ENCODE data around the gene RNPEP.

The RNPEP gene

DNA sequence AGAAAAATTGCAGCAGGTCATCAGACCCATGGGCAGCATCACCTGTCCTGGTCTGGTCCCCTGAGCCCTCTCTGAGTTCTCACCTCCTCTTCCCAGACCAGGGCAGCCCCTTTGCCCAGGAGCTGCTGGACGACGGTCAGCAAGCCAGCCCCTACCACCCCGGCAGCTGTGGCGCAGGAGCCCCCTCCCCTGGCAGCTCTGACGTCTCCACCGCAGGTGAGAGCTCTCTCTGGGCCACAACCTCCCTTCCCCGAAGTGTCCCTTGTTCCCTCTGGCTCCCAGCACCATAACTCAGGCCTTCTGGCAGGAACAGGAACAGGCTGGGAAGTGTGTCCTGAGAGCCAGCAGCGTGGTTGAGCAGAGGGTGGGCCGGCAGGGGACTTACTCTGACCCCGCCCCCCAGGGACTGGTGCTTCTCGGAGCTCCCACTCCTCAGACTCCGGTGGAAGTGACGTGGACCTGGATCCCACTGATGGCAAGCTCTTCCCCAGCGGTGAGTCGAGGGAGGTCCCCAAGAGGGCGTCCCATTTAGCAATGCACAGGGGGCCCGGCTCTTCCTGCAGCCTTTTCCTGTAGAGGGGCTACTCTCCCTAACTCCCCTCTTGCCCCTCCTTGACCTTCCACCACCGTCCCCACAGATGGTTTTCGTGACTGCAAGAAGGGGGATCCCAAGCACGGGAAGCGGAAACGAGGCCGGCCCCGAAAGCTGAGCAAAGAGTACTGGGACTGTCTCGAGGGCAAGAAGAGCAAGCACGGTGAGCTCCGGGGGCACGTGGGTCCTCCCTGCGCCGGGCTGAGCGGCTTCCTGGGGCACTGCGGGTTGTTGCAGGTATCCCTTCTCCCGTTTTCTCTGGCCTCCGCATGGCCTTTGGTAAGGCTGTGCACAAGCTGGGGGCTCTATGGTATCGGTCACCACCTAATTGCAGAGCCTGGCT is 30.4 kb downstream of the RNPEP start:
- Histone ChIP-seq H3K4me3 (ENCODE audit: low read depth, low read length) (no peak overlapping the region), H3K4me1 (ENCODE audit: control insufficient read depth, insufficient read depth, low read length) (peaks cover 27% of the 10 kb centered on the region), H3K27ac (ENCODE audit: low read depth, low read length) (no peak overlapping the region), H3K27me3 (ENCODE audit: control insufficient read depth, insufficient read depth, low read length) (no peaks in the 10 kb centered on the region), H3K9ac (ENCODE audit: low read depth, low read length) (no peak overlapping the region), H3K36me3 (ENCODE audit: control insufficient read depth, insufficient read depth, low read length) (peaks cover 34% of the 10 kb centered on the region), H3K9me3 (ENCODE audit: control insufficient read depth, insufficient read depth, low read length) (no peaks in the 10 kb centered on the region)

DNA sequence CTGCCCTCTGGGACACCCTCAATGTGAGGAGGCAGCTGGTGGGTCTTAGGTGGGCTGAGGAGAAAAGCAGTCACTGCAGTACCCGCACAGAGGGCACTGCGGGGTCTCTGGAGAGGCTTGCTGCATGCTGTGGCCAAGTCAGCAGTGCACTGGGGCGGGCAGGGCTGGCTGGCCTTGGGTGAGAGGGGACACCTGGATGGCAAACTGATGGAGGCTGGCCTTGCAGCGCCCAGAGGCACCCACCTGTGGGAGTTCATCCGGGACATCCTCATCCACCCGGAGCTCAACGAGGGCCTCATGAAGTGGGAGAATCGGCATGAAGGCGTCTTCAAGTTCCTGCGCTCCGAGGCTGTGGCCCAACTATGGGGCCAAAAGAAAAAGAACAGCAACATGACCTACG is 31.2 kb downstream of the RNPEP start:
- peaks cover 34% of the 10 kb centered on the region for H3K36me3 ChIP-seq (ENCODE audit: control insufficient read depth, insufficient read depth, low read length)
- no peak overlapping the region for H3K9ac ChIP-seq (ENCODE audit: low read depth, low read length)
- H3K9me3 ChIP-seq (ENCODE audit: control insufficient read depth, insufficient read depth, low read length) = no peaks in the 10 kb centered on the region
- H3K4me3 ChIP-seq (ENCODE audit: low read depth, low read length) = no peak overlapping the region
- no peaks in the 10 kb centered on the region for H3K27me3 ChIP-seq (ENCODE audit: control insufficient read depth, insufficient read depth, low read length)
- no peak overlapping the region for H3K27ac ChIP-seq (ENCODE audit: low read depth, low read length)
- peaks cover 32% of the 10 kb centered on the region for H3K4me1 ChIP-seq (ENCODE audit: control insufficient read depth, insufficient read depth, low read length)

DNA sequence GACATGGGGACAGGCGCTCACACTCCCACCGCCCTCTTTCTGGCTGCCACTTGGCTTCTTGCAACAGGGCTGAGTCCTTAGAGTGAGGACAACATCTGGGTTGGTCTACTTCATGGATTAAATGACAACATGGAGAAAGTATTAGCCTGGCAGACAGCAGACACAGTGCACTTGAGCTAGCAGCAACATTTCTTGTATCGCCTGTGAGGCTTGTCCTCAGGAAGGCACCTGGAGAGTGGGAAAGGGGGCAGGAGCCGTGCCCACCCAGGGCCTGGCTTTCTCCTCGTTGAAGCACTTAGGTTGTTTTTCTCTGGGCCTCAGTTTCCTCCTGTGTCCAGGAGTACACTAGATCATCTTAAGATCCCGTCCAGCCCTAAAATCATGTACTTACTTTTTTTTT is 31.6 kb downstream of the RNPEP start:
- Histone ChIP-seq H3K9ac (ENCODE audit: low read depth, low read length) (no peak overlapping the region), H3K9me3 (ENCODE audit: control insufficient read depth, insufficient read depth, low read length) (no peaks in the 10 kb centered on the region), H3K27me3 (ENCODE audit: control insufficient read depth, insufficient read depth, low read length) (no peaks in the 10 kb centered on the region), H3K4me1 (ENCODE audit: control insufficient read depth, insufficient read depth, low read length) (peaks cover 34% of the 10 kb centered on the region), H3K4me3 (ENCODE audit: low read depth, low read length) (no peak overlapping the region), H3K27ac (ENCODE audit: low read depth, low read length) (no peak overlapping the region), H3K36me3 (ENCODE audit: control insufficient read depth, insufficient read depth, low read length) (peaks cover 34% of the 10 kb centered on the region)

DNA sequence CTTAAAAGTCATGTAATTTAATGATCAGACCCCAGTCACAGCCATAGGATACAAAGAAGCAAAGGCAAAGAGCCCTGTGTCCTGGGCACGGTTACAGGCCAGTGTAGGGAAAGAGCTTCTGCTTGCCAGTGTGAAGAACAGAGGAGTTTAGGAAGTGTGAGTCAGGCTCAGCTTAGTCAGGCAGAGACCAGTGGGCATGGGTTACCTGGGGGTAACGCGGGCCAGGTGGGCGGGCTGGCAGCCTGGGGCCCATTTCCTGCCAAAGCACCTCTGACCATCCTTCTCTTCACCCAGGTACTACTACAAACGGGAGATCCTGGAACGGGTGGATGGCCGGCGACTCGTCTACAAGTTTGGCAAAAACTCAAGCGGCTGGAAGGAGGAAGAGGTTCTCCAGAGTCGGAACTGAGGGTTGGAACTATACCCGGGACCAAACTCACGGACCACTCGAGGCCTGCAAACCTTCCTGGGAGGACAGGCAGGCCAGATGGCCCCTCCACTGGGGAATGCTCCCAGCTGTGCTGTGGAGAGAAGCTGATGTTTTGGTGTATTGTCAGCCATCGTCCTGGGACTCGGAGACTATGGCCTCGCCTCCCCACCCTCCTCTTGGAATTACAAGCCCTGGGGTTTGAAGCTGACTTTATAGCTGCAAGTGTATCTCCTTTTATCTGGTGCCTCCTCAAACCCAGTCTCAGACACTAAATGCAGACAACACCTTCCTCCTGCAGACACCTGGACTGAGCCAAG is 32.6 kb downstream of the RNPEP start:
- H3K27ac ChIP-seq (ENCODE audit: low read depth, low read length) = no peak overlapping the region
- peaks cover 26% of the 10 kb centered on the region for H3K4me1 ChIP-seq (ENCODE audit: control insufficient read depth, insufficient read depth, low read length)
- peaks cover 34% of the 10 kb centered on the region for H3K36me3 ChIP-seq (ENCODE audit: control insufficient read depth, insufficient read depth, low read length)
- H3K27me3 ChIP-seq (ENCODE audit: control insufficient read depth, insufficient read depth, low read length) = no peaks in the 10 kb centered on the region
- H3K9me3 ChIP-seq (ENCODE audit: control insufficient read depth, insufficient read depth, low read length) = no peaks in the 10 kb centered on the region
- H3K4me3 ChIP-seq (ENCODE audit: low read depth, low read length) = no peak overlapping the region
- no peak overlapping the region for H3K9ac ChIP-seq (ENCODE audit: low read depth, low read length)

DNA sequence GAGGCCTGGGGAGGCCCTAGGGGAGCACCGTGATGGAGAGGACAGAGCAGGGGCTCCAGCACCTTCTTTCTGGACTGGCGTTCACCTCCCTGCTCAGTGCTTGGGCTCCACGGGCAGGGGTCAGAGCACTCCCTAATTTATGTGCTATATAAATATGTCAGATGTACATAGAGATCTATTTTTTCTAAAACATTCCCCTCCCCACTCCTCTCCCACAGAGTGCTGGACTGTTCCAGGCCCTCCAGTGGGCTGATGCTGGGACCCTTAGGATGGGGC is 33.2 kb downstream of the RNPEP start:
- Histone ChIP-seq H3K4me1 (ENCODE audit: control insufficient read depth, insufficient read depth, low read length) (peaks cover 23% of the 10 kb centered on the region), H3K27me3 (ENCODE audit: control insufficient read depth, insufficient read depth, low read length) (no peaks in the 10 kb centered on the region), H3K9ac (ENCODE audit: low read depth, low read length) (no peak overlapping the region), H3K9me3 (ENCODE audit: control insufficient read depth, insufficient read depth, low read length) (no peaks in the 10 kb centered on the region), H3K36me3 (ENCODE audit: control insufficient read depth, insufficient read depth, low read length) (peaks cover 34% of the 10 kb centered on the region), H3K4me3 (ENCODE audit: low read depth, low read length) (no peak overlapping the region), H3K27ac (ENCODE audit: low read depth, low read length) (no peak overlapping the region)

DNA sequence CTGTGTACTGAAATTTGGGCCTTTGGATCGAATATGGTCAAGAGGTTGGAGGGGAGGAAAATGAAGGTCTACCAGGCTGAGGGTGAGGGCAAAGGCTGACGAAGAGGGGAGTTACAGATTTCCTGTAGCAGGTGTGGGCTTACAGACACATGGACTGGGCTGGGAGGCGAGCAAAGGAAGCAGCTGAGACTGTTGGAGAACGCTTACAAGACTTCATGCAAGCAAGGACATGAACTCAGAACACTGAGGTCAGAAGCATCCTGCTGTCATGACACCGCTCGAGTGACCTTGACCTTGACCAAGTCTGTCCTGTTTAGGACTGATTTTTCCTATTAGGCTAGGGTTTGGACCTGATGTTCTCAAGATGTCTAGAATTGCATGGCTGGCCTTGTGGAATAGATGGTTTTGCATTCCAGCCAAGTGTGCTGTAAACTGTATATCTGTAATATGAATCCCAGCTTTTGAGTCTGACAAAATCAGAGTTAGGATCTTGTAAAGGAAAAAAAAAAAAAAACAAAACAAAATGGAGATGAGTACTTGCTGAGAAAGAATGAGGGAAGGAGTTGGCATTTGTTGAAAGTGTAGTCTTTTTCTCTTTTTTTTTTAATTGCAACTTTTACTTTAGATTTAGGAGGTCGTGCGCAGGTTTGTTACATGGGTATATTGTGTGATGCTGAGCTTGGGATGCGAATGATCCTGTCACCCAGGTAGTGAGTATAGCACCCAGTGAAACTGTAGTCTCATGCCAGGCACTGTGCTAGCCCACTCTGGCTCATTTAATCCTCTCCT is 33.8 kb downstream of the RNPEP start:
- H3K4me3 ChIP-seq (ENCODE audit: low read depth, low read length) = no peak overlapping the region
- H3K27ac ChIP-seq (ENCODE audit: low read depth, low read length) = no peak overlapping the region
- H3K9ac ChIP-seq (ENCODE audit: low read depth, low read length) = no peak overlapping the region
- H3K36me3 ChIP-seq (ENCODE audit: control insufficient read depth, insufficient read depth, low read length) = peaks cover 34% of the 10 kb centered on the region
- peaks cover 17% of the 10 kb centered on the region for H3K4me1 ChIP-seq (ENCODE audit: control insufficient read depth, insufficient read depth, low read length)
- H3K27me3 ChIP-seq (ENCODE audit: control insufficient read depth, insufficient read depth, low read length) = no peaks in the 10 kb centered on the region
- no peaks in the 10 kb centered on the region for H3K9me3 ChIP-seq (ENCODE audit: control insufficient read depth, insufficient read depth, low read length)

DNA sequence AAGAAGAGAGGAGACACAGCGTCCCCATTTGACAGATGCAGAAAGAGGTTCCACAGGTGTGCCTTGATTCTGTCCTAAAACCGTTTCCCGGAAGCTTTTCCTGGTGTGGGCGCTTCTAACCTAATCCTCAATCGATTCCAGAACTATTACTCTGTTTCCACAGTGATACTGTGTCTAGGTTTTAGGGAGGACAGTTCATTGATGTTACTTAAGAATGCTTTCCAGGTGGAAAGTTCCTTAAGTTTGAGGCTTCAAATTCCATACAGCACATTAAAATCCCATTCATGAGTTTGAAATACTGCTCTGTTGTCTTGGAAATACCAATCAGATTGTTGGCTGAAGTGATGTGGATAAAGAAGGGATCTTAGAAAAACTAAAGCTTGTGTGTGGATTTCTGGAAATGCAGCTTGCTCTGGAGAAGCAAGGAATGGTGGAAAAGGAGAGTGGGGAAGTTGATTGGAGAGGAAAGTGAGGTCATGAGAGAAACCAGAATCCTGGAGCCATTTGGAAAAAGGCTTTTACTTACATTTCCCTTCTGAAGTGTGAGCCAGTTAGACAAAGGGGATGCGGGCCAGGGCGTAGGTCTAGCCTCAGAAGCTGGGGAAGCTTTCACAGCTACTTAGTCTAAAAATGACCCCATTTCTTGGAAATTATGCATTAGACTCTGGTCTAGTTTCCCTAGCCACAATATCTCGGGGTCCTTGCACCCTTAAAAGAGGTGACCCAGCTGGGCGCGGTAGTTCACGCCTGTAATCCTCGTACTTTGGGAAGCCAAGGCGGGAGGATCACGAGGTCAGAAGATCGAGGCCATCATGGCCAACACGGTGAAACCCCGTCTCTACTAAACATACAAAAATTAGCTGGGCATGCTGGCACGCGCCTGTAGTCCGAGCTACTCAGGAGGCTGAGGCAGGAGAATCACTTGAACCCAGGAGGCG is 34.6 kb downstream of the RNPEP start:
- Histone ChIP-seq H3K36me3 (ENCODE audit: control insufficient read depth, insufficient read depth, low read length) (peaks cover 34% of the 10 kb centered on the region), H3K27ac (ENCODE audit: low read depth, low read length) (no peak overlapping the region), H3K4me3 (ENCODE audit: low read depth, low read length) (no peak overlapping the region), H3K9ac (ENCODE audit: low read depth, low read length) (no peak overlapping the region), H3K4me1 (ENCODE audit: control insufficient read depth, insufficient read depth, low read length) (peaks cover 17% of the 10 kb centered on the region), H3K27me3 (ENCODE audit: control insufficient read depth, insufficient read depth, low read length) (no peaks in the 10 kb centered on the region), H3K9me3 (ENCODE audit: control insufficient read depth, insufficient read depth, low read length) (no peaks in the 10 kb centered on the region)

- Histone ChIP-seq H3K27ac (ENCODE audit: low read depth, low read length) (no peak overlapping the region), H3K4me3 (ENCODE audit: low read depth, low read length) (no peak overlapping the region), H3K27me3 (ENCODE audit: control insufficient read depth, insufficient read depth, low read length) (no peaks in the 10 kb centered on the region), H3K4me1 (ENCODE audit: control insufficient read depth, insufficient read depth, low read length) (peaks cover 17% of the 10 kb centered on the region), H3K36me3 (ENCODE audit: control insufficient read depth, insufficient read depth, low read length) (peaks cover 32% of the 10 kb centered on the region), H3K9ac (ENCODE audit: low read depth, low read length) (no peak overlapping the region), H3K9me3 (ENCODE audit: control insufficient read depth, insufficient read depth, low read length) (no peaks in the 10 kb centered on the region)
Measured at GRCh38 chr1:202017749-202018467, 35.5 kb downstream of the RNPEP start.

- Histone ChIP-seq H3K27me3 (ENCODE audit: control insufficient read depth, insufficient read depth, low read length) (no peaks in the 10 kb centered on the region), H3K36me3 (ENCODE audit: control insufficient read depth, insufficient read depth, low read length) (peaks cover 25% of the 10 kb centered on the region), H3K4me1 (ENCODE audit: control insufficient read depth, insufficient read depth, low read length) (peaks cover 17% of the 10 kb centered on the region), H3K9ac (ENCODE audit: low read depth, low read length) (no peak overlapping the region), H3K9me3 (ENCODE audit: control insufficient read depth, insufficient read depth, low read length) (no peaks in the 10 kb centered on the region), H3K27ac (ENCODE audit: low read depth, low read length) (peak overlapping the region; percentile 4), H3K4me3 (ENCODE audit: low read depth, low read length) (no peak overlapping the region)
Measured at GRCh38 chr1:202018468-202019234, 36.2 kb downstream of the RNPEP start.
